LNCAP (cell line): ENCODE data around the gene PRDM16.

Experiments used
- CTCF ChIP-seq: fragments of 450-650 bp; IDR thresholded peaks from 2 replicates; pipeline ENCODE4 v1.5.1; 2017; ENCODE audit warnings: mild to moderate bottlenecking

PRDM16 gene

GRCh38 chr1:3235496-3235895, 166.5 kb downstream of the PRDM16 start:
- no peak for TF ChIP-seq CTCF

GRCh38 chr1:3236361-3236760, 167.4 kb downstream of the PRDM16 start:
- no peak for TF ChIP-seq CTCF

GRCh38 chr1:3236955-3237354, 168.0 kb downstream of the PRDM16 start:
- no peak for TF ChIP-seq CTCF

- TF ChIP-seq CTCF = no peak
Measured at GRCh38 chr1:3237570-3237969, 168.6 kb downstream of the PRDM16 start.

- TF ChIP-seq CTCF = no peak
Measured at GRCh38 chr1:3237994-3238702, 169.1 kb downstream of the PRDM16 start.

GRCh38 chr1:3238703-3239278, 169.8 kb downstream of the PRDM16 start:
- TF ChIP-seq CTCF = no peak

GRCh38 chr1:3240524-3241235, 171.7 kb downstream of the PRDM16 start:
- TF ChIP-seq CTCF = no peak
